D341Med (cell line): Measurements from ENCODE around the gene OR51V1.
"Not testable (repeated sequence)": the region's sequence is repeated elsewhere in the genome, so short reads cannot be mapped to it uniquely, and the experiment has no call there.

Experiments used
- DNase-seq: peaks from one replicate; pipeline ENCODE4 v3.0.0; 2012; ENCODE audit warnings: low spot score

Gene OR51V1, protein sequence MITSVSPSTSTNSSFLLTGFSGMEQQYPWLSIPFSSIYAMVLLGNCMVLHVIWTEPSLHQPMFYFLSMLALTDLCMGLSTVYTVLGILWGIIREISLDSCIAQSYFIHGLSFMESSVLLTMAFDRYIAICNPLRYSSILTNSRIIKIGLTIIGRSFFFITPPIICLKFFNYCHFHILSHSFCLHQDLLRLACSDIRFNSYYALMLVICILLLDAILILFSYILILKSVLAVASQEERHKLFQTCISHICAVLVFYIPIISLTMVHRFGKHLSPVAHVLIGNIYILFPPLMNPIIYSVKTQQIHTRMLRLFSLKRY

DNA sequence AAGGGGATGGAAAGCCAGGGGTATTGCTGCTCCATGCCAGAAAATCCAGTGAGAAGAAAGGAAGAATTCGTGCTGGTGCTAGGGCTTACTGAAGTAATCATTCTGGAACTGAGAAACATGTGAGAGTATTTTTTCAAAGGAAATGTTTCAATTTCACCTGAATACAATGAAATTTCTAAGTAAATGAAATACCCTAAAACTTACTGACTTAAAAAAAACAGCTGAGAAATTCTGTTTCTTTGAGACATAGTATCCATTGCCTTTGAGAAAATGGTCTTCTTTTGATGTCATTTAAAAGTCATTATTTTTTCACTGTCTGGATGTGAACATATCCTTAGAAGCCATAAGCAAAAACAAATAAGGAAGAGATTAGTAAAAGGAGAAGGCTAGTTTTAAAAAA is at the start of gene OR51V1:
OR51V1 (minus strand) TSS at position 101 of the 400 bp plus-strand sequence; CDS start at position 101, 0 bp downstream.
- no peak for DNase-seq

DNA sequence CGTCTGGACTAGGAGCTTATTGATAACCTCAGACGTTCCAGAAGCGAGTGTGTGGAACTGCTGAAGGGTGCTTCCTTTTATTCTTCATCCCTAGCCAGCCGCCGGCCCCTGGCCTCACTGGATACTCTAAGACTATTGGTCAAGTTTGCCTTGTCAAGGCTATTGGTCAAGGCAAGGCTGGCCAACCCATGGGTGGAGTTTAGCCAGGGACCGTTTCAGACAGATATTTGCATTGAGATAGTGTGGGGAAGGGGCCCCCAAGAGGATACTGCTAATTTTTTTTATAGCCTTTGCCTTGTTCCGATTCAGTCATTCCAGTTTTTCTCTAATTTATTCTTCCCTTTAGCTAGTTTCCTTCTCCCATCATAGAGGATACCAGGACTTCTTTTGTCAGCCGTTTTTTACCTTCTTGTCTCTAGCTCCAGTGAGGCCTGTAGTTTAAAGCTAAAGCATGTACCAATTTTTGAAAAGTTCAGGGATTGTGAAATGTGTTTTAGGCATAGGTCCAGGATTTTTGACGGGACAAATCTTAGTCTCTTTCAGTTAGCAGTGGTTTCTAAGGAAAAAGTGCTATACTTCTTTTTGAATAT is 49.4 kb upstream of the OR51V1 start, which contains the start of gene HBG1:
HBG1 (minus strand) TSS at position 51 of the 590 bp plus-strand sequence. CDS start 53 bp downstream, outside the sequence.
- not testable (repeated sequence) for DNase-seq

DNA sequence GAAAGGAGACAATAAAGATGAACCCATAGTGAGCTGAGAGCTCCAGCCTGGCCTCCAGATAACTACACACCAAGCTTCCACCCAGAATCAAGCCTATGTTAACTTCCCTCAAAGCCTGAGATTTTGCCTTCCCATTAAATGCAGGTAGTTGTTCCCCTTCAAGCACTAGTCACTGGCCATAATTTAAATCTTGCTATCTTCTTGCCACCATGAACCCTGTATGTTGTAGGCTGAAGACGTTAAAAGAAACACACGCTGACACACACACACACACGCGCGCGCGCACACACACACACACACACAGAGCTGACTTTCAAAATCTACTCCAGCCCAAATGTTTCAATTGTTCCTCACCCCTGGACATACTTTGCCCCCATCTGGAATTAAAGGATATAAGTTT is 48.0 kb upstream of the OR51V1 start:
- DNase-seq = not testable (repeated sequence)

DNA sequence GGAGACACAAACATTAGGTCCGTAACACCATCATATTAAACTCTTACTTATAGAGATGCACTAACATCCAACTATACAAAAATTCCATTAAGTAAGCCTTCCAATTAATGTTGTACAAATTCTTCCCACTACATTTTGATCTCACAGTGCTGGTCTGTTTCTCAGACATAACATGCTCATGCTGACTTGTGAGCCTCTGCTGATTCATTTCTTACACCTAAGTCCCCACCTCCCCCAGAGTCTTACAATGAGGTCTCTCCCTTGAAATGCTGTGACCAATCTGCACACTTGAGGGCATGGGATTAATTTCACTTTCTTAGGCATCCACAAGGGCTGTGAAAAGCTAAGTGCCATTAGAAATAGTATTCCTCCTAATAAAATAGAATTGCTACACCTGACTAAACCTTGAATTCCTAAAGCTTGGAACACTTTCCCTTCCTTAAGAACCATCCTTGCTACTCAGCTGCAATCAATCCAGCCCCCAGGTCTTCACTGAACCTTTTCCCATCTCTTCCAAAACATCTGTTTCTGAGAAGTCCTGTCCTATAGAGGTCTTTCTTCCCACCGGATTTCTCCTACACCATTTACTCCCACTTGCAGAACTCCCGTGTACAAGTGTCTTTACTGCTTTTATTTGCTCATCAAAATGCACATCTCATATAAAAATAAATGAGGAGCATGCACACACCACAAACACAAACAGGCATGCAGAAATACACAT is 47.1 kb upstream of the OR51V1 start:
- no peak for DNase-seq

DNA sequence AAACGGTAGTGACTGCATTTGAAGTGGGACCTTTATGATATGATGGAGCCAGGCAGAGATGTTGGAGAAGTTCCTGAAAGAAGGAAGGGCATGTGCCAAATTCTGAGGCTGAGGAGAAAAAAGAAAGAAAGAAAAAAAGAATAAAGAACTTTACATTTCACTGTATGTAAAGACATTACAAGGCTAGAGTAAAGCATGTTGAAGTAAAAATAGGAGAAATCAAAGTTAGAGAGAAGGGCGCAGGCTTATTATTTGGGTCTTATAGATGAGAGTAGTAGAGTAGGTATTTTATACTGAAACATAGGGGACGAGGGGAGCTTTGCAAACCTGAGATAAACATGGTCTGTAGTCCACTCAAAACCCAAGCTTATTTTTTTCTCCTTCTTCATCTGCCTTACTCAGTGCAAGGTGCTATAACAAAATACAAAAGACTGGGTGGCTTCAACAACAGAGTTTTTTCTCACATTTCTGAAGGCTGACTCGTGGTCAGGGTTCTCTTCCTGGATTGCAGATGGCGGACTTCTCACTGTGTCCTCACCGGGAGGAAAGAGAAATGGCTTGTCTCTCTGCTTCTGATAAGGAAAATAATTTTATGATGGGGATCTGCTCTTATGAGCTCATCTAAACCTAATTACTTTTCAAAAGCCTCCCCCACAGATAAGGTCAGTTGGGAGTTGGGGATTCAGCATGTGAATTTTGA is 46.4 kb upstream of the OR51V1 start:
- no peak for DNase-seq

DNA sequence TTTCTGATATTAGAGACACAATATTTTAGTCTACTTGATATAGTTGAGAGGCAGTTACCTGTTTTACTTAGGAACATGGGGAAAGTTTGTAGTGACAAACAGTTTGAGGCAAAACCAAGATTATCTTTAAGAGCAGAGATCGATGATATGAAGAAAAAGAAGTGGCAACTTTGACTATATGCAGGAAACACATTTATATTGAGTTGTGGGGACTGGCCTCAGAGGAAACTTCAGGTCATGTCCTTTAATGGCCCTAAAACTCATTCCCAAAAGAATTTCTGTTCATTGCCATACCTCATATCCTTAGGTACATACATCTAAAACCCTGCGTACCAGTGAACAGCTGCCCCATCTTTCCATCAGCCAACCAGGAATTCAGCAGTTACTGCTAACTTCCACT is 44.7 kb upstream of the OR51V1 start:
- no peak for DNase-seq

DNA sequence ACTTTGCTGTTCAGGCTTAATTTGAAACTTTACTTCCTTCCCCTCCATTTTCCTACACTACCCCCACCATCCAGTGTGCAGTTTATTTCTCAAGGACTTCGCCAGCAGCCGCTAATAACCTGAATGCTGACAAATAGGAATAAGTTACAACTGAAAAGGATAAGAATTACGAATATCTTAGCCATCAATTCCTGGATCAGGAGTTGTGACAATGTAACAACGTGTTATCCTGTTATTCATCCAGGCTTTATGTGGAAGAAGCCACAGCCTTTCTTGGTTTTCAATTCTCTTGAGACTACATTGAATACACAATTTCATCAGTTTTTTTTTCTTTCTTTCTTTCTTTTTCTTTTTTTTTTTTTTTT is 43.3 kb upstream of the OR51V1 start:
- DNase-seq = no peak

DNA sequence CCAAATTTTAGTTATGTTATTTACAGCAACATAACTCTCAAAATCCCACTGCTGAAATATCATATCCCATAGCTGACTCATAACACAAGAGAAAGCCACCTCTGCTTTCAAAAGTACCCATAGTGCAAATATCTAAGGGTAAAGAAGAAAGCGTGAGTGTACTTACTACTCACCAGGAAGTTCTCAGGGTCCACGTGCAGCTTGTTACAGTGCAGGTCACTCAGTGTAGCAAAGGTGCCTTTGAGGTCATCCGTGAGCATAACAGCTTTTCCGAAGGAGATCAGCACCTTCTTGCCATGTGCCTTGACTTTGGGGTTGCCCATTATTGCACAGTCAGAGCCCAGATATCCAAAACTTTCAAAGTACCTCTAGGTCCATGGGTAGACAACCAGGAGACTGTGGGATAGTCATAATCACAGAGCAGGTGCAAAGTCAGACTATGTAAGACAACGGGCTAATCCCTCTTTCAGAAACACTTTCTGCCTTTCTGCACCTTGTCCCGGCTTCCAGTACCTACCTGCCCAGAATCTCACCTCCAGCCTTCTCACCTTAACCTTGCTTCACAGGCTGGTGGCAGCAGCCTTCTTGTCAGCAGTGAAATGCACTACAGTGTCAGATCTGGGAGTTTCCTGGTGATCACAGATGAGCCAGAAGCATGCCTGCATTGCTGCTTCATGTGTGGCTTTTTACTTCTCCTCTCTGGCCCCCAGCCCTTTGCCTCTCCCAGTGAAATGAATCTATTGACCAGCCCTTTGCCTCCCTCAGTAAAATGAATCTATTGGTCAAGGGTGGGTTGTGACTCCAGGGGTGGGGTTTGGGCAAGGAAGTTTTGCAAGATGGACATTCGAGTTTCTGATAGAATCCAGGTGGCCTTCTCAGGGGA is 42.7 kb upstream of the OR51V1 start:
- no peak for DNase-seq

DNA sequence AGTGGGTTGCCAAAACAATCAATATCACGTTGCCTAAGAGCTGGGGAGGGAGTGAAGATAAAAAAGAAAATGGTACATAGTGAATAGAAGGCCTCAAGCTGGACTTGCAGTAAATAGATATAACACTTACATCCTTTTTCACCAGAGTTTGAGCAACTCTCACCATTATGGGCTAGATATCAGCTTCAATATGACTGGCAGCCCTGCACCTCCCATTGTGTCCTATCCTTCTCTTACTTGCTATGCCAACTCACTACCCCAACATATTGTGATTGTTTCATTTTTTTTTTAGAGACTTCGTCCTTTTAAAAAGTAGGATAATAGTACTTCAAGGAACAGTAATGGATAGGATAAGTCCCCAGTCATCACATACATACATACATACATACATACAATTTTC is 41.7 kb upstream of the OR51V1 start:
- no peak for DNase-seq

DNA sequence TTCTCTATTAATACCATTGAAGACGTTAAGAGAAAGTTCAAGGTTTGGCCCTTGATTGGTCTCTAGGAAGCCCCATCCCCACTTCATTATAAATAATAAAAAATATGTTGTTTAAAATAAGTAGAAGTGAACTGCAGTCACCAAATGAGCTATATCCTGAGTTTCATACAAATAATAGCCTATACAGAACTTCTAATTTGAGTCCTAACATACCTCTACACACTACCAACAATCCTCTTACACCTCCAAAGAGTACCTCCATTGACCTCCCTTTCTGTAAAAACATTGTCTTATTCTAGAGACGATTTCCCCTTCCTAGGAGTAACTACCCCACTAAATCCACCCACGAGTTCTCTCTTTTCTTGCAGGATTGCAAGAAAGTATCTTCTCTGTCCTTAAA is 41.0 kb upstream of the OR51V1 start:
- DNase-seq = no peak

DNA sequence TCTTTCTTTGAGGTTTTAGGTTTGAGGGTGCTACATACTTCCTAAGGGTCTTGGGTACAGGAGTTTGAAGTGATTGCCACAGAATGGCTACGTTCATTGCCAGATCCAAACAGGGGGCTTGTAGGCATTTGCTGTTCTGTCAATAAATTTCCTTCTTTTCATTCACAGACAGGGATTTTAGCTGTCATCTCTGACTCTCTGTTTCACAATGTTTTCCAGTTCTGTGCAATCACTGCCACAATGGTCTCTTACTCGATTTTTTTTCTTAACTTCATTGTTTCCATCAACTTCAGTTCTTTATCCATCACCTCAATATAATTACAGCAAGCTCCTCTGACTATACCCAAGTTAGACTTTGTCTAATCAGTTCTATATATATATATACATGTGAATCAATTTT is 40.0 kb upstream of the OR51V1 start:
- no peak for DNase-seq

DNA sequence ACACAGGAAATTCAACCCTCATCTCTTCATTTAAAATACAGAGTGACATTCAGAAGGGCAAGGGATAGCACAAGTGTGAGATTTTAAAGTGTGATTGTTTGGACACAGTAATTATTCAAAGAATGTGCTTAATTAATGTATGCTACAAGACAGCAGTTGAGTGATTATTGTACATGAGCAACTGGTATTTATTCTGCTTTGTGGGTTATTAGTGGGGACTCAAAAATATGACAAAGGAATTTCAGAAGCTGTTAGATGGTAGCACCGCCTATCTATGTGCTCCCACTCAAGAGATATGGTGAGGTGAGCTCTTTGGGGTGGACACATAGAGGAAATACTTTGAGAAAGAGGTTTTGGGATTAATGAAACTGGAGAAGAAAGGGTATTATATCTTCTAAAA is 39.6 kb upstream of the OR51V1 start:
- no peak for DNase-seq

DNA sequence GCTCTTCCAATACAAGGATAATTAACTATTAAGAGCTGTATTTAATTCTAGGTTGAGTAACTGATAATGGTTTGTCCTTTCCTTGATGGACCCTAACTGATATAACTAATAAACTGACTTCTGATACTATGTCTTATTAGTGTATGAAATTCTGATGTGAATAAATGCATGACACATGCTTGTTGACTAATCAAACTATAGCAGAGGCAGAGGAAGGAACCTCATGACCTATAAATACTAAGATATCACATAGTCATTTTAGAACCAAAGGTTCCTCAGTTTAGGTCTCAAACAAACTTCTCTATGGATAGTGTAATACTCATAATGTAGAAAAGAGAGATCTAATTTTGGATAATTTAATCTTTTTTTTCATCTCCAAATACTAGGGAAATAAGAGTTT is 38.6 kb upstream of the OR51V1 start:
- DNase-seq = no peak

DNA sequence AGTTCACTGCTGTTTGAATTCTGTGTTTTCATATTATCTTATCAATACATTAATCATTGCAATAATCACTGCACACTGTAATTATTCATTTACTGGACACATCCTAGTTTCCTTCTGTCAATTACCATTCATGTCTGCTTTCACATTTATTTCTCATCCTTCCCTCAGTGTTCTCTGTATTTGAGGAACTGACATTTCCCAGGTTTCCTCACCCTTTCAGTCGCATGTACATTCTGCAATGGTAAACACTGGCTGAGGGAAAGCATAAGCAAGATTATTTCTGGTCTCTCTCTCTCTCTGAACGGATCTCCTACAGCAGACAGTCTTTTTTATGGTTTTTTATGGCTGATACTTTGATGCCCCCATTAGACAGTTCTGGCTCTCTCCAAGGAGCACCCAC is 38.0 kb upstream of the OR51V1 start:
- DNase-seq = no peak

DNA sequence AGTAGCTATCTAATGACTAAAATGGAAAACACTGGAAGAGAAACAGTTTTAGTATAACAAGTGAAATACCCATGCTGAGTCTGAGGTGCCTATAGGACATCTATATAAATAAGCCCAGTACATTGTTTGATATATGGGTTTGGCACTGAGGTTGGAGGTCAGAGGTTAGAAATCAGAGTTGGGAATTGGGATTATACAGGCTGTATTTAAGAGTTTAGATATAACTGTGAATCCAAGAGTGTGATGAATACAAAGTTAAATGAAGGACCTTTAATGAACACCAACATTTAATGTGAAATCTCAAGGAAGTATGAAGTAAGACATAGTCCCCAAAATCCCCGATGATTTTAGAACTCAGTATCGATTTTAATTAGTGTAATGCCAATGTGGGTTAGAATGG is 36.9 kb upstream of the OR51V1 start:
- no peak for DNase-seq

DNA sequence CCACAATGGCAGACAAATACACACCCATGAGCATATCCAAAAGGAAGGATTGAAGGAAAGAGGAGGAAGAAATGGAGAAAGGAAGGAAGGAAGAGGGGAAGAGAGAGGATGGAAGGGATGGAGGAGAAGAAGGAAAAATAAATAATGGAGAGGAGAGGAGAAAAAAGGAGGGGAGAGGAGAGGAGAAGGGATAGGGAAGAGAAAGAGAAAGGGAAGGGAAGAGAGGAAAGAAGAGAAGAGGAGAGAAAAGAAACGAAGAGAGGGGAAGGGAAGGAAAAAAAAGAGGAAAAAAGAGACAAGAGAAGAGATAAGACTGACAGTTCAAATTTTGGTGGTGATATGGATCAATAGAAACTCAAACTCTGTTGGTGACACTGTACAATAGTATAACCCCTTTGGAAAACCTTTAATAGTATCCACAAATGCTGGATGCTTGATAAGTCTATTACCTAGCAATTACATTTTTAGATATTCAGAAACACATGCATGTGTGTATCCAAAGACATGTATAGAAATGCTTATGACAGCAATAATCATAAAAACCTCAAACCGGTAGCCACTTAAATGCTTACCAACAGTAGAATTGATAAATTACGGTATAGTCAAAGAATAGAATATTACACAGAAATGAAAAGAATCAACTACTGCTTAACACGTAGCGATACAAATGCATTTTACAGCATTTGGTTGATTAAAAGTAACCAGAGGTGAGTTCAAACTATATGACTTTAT is 35.0 kb upstream of the OR51V1 start:
- DNase-seq = no peak

DNA sequence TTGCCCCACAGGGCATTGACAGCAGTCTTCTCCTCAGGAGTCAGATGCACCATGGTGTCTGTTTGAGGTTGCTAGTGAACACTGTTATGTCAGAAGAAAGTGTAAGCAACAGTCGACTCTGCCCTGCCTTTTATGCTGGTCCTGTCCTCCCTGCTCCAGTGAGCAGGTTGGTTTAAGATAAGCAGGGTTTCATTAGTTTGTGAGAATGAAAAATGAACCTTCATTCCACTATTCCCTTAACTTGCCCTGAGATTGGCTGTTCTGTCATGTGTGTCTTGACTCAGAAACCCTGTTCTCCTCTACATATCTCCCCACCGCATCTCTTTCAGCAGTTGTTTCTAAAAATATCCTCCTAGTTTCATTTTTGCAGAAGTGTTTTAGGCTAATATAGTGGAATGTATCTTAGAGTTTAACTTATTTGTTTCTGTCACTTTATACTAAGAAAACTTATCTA is 33.9 kb upstream of the OR51V1 start, which contains the start of gene HBD:
HBD (minus strand) TSS at position 103 of the 454 bp plus-strand sequence; CDS start at position 53, 50 bp downstream.
- DNase-seq = no peak

DNA sequence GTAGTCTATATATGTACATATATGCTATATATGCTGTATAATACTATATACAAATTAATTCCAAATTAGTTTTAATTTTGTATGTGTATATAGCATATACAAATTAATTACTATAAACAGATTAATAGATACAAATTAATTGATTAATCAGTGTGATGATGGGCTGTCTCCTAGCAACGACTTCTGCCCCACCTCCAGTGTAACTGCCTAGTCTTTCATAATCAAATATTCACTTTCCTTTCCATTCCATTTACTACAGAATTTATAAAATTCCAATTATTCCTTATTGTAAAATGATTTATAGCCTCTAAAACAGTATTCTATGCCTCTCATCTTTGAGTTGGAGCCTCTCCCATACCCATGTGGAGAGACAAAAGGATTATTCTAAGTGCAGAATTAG is 32.8 kb upstream of the OR51V1 start:
- no peak for DNase-seq

DNA sequence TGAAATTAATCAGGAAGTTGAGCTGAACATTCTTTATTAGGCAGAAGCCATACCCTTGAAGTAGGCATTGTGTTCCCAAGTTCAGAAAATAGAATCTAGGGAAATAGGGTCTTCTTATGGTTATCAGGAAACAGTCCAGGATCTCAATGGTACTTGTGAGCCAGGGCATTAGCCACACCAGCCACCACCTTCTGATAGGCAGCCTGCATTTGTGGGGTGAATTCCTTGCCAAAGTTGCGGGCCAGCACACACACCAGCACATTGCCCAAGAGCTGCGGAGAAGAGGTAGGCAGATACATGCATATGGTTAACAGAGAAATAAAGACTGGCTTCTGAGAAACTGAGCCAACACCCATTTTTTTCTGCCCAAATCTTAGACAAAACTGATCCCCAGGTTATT is 32.3 kb upstream of the OR51V1 start:
- no peak for DNase-seq

DNA sequence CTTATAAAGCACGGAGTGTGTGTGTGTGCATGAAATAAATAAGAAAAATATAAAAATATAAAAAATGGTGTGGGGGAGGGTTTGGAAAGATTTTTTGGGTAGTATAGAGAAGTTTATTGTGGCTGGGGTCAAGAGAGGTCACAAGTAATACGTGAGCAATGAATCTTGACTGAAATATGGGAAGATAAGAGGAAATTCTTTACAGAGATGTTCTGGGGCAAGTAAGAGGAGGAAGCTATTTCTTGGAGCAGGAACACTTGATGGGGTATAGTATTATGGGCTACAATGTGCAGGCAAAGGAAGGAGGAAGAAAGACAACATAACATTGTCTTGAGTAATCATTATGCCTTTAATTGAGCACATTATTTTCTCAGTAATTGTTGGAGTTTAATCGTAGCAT is 31.7 kb upstream of the OR51V1 start:
- DNase-seq = no peak

DNA sequence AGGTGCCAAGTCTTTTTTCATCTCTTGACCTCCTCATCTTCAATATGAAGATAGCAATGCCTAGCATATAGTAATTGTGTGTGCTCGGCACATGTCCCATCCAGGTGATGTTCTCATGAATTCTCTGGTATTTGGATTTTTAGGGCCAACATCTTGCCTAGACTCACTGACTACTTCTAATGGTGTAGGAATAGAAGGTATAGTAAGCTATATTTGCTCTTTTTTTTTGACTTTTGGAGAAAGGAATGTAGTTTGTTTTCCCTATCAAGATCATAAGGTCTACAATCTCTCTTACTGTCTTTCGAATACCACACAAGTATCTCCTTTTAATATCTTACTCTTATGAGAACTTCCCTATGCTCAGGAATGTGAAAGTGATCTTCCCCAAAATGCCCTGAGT is 30.6 kb upstream of the OR51V1 start:
- no peak for DNase-seq
